HPDE6-E6E7 (cell line): ENCODE results near the gene DNAH14.
A peak's percentile ranks its signal among the peaks of the same experiment; 100 is the strongest.
"Not testable (repeated sequence)": the region's sequence is repeated elsewhere in the genome, so short reads cannot be mapped to it uniquely, and the experiment has no call there.

Source experiments
- DNase-seq: peaks from one replicate; pipeline ENCODE4 v3.0.0; 2011; ENCODE audit warnings: missing footprints; ENCODE audit errors: extremely low spot score

Gene DNAH14

DNA sequence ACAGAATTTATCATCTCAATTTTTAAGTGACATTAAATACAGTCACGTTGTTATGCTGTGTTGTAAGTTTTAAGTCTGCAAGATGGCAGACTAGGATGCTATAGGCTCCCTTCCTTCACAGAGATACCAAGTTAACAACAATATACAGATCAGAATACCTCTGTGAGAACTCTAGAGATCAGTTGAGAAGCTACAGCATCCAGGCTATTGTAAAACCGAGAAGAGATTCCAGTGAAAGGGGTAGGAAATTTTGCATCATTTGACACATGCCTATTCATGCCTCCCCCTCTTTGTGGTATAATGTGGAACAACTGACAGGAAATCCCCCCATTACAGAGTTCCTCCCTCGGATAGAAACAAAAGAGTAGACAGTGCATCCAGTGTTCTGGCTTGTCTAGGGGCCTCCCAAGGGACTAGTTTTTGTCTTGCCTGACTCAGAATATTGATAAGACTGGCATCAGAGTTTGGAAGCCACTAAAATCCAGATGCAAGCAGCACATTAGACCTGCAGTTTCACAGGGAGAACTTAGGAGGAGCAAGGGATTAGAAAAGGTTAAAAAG is 417.7 kb downstream of the DNAH14 start:
- no peak for DNase-seq

DNA sequence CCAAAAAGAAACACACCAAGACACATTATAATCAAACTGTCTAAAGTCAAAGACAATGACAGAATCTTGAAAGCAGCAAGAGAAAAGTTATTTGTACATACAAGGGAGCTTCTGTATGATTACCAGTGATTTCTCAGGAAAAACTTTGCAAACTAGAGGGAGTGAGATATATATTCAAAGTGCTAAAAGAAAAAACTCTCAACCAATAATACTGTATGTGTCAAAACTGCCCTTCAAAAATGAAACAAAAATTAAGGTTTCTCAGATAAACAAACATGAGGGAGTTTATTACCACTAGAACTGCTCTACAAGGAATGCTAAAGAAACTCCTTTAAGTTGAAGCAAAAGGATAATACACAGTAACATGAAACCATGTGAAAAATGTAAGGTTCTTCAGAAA is 418.9 kb downstream of the DNAH14 start:
- no peak for DNase-seq

DNA sequence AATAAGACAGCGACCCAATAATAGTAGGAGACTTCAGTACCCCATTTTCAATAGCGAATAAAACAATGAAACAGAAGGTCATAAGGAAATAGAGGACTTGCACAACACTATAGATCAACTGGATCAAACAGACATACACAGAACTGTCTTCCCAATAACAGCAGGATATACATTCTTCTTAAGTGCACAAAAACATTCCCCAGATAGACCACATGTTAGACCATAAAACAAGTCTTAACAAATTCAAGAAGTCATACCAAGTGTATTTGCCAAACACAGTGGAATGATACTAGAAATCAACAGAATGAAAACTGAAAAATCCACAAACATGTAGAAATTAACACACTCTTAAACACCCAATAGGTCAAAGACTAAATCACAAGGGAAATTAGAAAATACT is 420.4 kb downstream of the DNAH14 start:
- no peak for DNase-seq

DNA sequence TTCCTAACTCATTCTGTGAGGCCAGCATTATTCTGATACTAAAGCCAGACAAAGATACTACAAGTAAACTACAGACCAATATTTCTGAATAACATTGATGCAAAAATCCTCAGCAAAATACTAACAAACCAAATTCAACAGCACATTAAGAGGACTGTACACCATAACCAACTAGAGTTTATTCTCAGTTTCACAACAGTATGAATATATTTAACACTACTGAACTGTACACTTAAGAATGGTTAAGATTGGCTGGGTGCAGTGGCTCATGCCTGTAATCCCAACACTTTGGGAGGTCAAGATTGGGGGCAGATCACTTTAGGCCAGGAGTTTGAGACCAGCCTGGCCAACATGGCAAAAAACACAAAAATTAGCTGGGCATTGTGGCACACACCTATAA is 421.4 kb downstream of the DNAH14 start:
- no peak for DNase-seq

DNA sequence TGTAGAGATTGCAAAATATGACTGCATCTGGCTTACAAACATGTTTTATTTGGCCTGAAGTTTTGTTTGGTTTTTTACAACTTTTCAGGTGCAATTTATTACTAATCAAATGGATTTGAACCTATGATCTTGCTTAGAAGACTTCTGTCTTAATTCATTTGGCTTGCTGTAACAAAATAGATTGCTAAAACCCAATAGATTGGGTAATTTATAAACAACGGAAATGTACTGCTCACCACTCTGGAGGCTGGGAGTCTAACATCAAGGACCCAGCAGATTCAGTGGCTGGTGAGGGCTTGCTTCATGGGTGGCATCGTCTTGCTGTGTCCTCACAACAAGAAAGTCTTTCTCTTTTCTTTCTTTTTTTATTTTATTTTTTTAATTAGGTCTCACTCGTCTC is 425.4 kb downstream of the DNAH14 start:
- DNase-seq, result no peak

DNA sequence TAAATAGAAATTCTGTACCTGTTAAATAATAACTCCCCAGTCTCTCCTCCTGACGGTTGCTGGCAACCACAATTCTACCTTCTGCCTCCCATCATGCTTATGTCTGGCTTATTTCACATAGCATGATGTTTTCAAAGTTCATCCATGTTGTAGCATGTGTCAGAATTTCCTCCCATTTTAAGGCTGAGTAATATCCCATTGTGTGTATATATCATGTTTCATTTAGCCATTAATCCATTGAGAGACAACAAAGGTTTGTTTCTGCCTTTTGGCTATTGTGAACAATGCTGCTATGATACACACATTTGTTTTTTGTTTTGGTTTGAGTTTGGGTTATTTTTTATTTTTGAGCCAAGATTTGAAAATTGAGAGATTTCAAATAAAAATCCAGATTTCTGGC is 426.4 kb downstream of the DNAH14 start:
- no peak for DNase-seq

DNA sequence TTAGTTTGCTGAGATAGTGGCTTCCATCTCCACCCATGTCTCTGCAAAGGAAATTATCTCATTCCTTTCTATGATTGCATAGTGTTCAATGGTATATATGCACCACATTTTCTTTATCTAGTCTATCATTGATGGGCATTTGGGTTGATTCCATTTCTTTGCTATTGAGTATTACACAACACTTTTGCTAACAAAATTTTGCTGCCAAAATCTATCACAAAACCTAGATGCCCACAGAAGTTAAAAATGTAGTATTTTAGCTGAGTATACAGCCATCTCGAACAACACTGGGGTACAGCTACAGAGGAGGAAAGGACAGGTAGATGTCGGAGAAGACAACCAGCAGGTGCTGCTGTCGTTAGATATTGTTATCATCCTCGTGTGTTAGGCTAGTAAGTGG is 430.6 kb downstream of the DNAH14 start:
- no peak for DNase-seq

DNA sequence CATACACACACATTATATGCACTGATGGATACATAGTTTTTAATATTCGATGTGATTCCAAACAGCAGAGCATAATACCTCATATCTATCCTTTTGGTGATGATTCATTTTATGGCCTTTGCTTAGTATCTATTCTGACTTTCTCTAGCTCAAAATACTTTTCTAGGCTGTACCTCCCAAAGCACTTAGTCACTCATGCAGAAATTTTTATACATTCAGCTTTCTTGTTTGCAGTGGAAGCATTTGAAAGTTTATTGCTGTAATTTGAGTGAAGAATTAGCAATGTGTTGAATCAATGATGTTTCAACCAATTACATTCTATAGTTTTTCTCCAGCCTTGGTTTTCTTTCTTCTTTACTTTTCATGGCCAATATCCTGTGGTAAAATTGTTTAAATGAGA is 431.7 kb downstream of the DNAH14 start:
- DNase-seq, result no peak

DNA sequence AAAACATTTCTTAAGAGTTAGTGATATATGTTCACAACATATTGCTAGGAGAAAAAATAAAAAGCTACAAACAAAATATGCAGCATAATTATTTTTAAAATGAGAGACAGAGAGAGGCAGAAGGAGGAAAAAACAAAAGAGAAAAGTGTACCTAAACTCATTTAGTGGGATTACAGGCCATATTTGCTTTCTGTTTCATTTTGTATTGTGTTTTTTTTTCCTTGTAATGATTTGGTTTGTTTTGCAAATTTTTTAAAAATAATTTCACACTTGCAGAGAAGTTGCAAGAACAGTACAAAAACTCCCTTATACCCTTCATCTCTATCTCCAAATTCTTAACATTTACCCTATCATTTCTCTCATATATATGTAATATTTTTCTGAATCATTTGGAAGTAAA is 433.3 kb downstream of the DNAH14 start:
- DNase-seq, result no peak

DNA sequence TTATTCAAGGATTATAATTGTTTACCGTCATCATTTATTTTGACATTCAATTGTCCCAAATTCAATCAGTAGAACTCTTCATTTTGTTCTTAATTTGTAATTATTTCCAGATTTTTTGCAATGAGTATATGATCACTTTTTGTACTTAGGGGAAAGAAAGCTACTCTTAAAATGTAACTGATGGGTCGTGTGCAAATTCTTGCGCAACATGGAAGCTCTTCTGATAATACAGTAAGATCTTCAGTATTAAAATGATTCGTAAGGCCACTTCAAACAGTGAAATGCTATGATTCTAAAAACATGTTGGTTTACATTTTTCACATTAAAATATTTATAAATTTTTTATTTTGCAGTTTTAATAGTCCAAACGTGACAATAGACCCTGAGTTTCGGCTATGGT is 435.0 kb downstream of the DNAH14 start:
- no peak for DNase-seq

DNA sequence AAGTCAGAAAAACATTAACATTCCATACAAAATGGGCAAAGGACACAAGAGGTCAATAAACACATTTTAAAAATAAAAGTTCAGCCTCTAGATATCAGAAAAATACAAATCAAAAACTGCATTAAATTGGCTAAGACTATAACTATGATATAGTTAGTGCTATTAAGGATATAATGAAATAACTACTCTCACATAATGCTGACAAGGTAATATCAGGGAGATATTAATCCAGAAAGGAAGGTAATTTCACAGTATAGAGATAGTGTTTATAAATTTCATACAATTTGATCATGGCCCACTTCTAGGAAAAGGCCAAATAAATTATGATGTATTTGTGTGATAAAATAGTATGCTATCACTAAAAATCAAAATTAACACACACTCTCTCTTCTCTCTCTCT is 436.5 kb downstream of the DNAH14 start:
- no peak for DNase-seq

DNA sequence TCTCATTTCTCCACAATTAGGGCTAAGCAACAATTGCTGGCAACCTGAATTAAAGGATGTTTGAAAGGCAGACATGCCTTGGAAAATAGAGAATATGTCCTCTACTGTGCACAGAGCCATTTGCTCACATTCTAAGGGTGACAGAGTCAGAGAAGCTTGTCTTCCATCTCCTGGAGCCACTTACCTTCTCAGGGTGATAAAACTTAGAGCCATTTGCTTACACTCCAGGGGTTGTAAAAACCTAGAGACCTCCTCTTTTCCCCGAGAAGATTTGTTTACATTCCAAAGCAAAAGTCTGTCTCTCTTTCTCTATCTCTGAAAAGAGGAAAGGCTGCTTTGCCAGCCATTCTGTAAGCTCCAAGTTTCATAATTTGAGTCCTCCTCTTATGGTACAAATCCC is 437.1 kb downstream of the DNAH14 start:
- no peak for DNase-seq

DNA sequence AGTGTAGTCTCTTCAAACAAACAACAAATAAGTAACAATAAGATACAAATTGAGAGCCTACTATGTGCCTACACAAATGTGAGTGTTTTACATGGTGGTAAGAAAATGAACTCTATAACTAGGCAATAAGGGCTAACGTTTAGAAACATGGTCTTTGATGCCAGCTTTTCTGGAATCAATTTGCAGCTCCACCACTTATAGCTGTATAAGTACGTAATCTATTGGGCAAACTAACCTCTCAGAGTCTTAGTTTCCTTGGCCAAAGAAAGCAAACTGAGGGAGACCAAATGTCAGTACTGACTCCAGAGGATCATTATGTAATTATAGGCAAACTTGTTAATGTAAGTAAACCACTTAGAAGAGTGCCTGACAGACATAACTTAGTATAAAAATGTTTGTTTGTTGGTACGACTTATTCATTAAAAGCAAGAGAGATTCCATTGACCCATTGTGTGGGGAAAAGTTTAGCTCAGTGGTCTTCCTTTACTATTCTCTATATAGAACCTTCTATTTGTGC is 438.6 kb downstream of the DNAH14 start:
- DNase-seq, result no peak

DNA sequence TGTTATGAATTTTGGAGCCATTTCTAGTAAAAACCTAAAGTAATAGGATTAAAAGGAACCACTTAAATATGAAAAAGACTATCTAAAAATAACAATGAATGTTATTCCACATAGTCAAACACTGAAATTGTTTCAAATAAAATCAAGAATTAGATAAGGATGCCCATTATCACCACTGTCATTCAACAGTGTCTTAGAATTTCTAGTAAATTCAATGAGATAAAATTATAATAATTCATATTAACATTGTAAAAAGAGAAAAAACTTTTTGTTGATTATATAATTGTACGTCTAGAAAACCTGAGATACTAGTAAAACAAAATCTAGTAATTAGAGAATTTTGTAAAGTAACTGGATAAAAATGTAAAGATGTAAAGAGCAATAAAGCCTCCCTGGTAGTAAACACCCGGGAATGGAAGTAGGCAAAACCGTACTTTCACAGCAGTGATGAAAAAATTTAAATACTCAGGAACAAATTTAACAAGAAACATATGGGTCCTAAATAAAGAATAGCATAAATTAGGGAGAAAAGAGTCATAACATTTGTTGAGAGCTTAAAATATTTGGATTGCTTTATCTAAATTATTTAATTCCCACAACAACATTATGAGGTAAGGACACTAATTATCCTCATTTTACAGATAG is 442.0 kb downstream of the DNAH14 start:
- no peak for DNase-seq

DNA sequence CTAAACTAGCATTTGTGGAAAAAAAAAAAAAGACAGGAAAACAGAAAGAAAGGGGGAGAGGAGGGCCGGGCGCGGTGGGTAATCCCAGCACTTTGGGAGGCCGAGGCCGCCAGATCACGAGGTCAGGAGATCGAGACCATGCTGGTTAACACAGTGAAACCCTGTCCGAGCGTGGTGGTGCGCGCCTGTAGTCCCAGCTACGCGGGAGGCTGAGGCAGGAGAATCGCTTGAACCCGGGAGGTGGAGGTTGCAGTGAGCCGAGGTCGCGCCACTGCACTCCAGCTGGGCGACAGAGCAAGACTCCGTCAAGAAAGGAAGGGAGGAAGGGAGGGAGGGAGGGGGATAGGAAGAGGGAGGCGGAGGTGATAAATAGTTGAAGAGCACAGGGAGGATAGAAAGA is 443.7 kb downstream of the DNAH14 start:
- DNase-seq, result no peak

DNA sequence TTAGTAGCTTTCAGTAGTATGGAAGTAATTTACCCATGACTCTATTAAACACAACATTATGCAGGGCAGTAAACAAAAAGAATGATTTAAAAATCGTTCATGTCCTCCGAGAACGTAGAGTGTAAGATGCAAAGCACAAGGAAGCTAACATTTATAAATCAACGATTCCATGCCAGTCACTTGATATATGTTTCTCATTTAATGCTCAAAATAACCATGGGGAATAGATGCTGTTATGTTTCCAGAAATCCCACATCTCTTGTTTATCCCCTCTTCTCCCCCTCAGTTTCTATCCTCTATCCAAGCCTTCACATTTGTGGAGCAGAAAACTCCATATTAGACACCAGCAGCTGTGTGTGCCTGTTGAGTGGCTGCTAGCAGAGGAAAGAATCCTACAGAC is 445.5 kb downstream of the DNAH14 start:
- DNase-seq, result no peak

DNA sequence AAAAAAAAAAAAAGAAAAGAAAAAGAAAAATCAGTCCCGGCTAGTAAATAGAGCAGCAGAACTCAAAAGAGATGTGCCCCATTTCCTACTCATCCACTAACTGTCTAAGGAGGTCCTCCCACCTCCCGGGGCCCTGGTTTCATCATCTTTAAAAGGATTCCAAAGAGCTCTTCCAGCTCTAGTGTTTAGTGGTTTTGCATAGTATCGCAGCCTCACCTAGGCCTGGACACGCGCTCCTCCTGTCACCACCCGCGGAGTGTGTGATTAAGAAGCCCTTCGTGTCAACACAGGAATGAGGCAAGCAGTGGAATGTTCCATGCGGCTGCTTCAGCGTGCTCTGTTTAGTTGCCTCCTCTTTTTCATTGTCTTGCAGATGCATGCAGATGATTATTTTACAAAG is 449.4 kb downstream of the DNAH14 start:
- DNase-seq, result peak; percentile 71

DNA sequence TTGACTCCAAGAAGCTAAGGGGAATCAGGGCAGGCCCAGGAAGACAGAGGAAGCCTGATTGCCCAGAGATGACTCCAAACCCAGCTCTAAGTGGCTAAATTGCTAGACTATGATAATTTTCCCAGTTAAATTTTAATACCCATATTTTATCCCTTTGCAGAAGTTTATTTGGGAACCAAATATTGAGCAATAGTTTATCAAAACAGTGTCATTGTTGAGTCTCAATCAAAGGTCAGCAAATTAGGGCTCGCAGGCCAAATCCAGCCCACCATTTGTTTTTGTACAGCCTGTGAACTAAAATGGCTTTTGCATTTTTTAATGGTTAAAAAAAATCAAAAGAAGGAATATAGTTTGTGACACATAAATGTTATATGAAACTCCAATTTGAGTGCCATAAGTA is 451.2 kb downstream of the DNAH14 start:
- no peak for DNase-seq

DNA sequence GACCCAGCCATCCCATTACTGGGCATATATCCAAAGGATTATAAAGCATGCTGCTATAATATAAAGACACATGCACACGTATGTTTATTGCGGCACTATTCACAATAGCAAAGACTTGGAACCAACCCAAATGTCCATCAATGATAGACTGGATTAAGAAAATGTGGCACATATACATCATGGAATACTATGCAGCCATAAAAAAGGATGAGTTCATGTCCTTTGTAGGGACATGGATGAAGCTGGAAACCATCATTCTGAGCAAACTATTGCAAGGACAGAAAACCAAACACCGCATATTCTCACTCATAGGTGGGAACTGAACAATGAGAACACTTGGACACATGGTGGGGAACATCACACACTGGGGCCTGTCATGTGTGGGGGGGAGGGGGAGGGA is 457.4 kb downstream of the DNAH14 start:
- DNase-seq, result not testable (repeated sequence)

DNA sequence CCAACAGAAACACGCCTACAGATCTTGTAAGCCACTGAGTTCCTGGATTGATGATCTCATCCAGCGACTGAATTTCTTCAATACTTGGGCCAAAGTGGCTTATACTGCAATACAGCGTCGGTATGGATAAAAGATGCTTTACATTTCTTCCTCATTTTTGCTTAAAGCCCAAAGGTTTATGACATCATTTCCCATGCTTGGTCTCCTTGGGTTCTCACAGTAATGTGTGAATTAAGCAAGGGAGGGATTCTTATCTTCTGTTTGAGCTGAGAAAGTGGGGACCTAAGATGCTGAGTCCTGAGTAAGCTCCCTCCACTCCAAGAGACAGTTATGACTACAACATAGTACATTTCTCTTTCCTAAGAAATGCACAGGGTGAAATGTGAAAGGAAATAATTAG is 458.9 kb downstream of the DNAH14 start:
- no peak for DNase-seq

DNA sequence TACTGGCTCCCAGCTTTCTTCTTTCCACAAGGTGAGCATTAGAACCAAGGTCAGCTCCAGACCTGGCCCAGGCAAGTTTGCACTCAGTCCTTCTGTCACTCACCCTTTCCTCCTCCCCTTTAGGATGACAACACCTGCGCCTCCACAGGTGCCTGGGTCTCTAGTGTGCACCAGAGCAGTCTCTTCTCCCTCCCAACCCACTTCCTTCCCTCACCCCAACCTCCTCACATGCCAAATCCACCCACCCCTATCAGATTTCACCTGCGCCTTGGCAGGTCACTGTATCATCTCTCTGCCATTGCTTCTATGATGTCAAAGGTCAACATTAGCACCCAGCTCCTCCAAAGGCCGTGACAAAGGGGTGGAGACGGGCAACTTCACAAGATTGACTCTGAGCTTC is 460.4 kb downstream of the DNAH14 start:
- DNase-seq, result no peak

DNA sequence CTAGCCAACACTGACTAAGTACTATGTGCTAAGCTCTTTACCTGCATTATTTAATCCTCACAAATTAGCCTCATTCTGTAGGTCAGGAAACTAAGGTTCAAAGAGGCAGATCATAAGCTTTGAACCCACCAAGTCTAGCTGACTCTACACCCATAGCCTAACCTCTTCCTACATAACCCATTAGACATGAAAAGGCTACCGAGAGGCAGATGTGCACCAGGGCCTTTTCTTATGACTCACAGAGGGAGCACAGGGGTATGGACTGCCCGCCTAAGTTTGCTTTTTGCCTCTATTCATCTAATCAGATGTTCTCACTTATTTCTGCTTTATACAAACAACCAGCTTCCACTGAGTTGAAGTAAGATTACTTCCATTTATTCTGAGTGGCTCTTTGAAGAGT is 466.9 kb downstream of the DNAH14 start:
- no peak for DNase-seq

DNA sequence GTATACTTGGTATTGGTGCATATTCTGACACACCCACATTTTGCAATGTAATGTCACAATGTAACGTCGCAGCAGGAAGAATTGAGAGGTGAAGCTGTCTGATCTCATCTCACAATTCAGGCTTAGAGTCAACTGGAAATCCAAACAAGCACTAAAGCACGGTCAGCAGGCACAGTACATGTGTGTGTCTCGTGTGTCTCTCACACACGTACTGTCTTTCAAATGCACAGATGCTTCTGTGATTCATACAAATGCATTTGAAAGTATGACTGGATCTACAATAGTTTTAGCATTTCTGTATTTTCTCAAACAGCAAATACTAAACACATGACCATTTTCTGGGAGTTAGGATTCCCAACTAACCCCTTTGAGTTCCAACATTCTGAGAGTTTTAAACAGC is 471.5 kb downstream of the DNAH14 start:
- no peak for DNase-seq
